Liver (tissue), 9 donors: ENCODE measurements around the gene KRT1. TPM values are rescaled to one million over a fixed set of nuclear protein-coding genes. Genes with fewer than 3 reads are reported as not detected.
A peak's percentile ranks its signal among the peaks of the same experiment; 100 is the strongest.

Experiments
- DNase-seq: peaks from one replicate; pipeline ENCODE4 v3.0.0-alpha.2; 2017; ENCODE audit warnings: low spot score
- H3K27ac ChIP-seq, 2 donors: one replicate each; pipeline ENCODE4 v1.7.0; 2013; ENCODE audit warnings: inconsistent platforms in 2 of 2, low read length in 2 of 2, control low read depth in 1 of 2, low read depth in 1 of 2, mild to moderate bottlenecking in 1 of 2
- H3K27me3 ChIP-seq, 4 donors: one replicate each; pipeline versions ENCODE4 v1.6.1 to v1.7.0; 2013; ENCODE audit warnings: low read length in 3 of 4, inconsistent platforms in 1 of 4, mild to moderate bottlenecking in 1 of 4, moderate library complexity in 1 of 4; ENCODE audit not compliant: control insufficient read depth in 4 of 4, insufficient read depth in 4 of 4
- H3K36me3 ChIP-seq, 4 donors: one replicate each; pipeline versions ENCODE4 v1.6.1 to v1.7.0; 2013; ENCODE audit warnings: low read length in 3 of 4, mild to moderate bottlenecking in 3 of 4, low read depth in 1 of 4, moderate library complexity in 1 of 4; ENCODE audit not compliant: control insufficient read depth in 4 of 4, insufficient read depth in 3 of 4
- H3K4me1 ChIP-seq, 4 donors: one replicate each; pipeline versions ENCODE4 v1.6.1 to v1.7.0; 2013; ENCODE audit warnings: low read length in 3 of 4, mild to moderate bottlenecking in 3 of 4, moderate library complexity in 1 of 4; ENCODE audit not compliant: control insufficient read depth in 4 of 4, insufficient read depth in 4 of 4
- H3K4me3 ChIP-seq, 3 donors: one replicate each; pipeline versions ENCODE4 v1.6.1 to v1.7.0; 2013; ENCODE audit warnings: low read length in 3 of 3, control low read depth in 1 of 3, low read depth in 1 of 3, mild to moderate bottlenecking in 1 of 3
- H3K9ac ChIP-seq, 2 donors: one replicate each; pipeline ENCODE4 v1.7.0; 2013; ENCODE audit warnings: low read length in 2 of 2, mild to moderate bottlenecking in 2 of 2, moderate library complexity in 2 of 2, control low read depth in 1 of 2, low read depth in 1 of 2
- H3K9me3 ChIP-seq, 4 donors: one replicate each; pipeline versions ENCODE4 v1.6.1 to v1.7.0; 2013; ENCODE audit warnings: low read length in 3 of 4; ENCODE audit not compliant: control insufficient read depth in 4 of 4
- EGR1 ChIP-seq, 2 donors: IDR thresholded peaks; 2 replicates each; pipeline ENCODE4 v1.6.1; 2016 to 2018; ENCODE audit warnings: antibody characterized with exemption in 2 of 2, low read depth in 2 of 2
- FOXA1 ChIP-seq: IDR thresholded peaks from 2 replicates; pipeline ENCODE4 v1.6.1; 2016; ENCODE audit warnings: antibody characterized with exemption
- FOXA2 ChIP-seq: IDR thresholded peaks from 2 replicates; pipeline ENCODE4 v1.6.1; 2016; ENCODE audit warnings: antibody characterized with exemption
- GABPA ChIP-seq, 2 donors: IDR thresholded peaks in 1 of 2; conservative IDR thresholded peaks in 1 of 2; 2 replicates each; pipeline ENCODE4 v1.6.1; 2016; ENCODE audit warnings: antibody characterized with exemption in 2 of 2, mild to moderate bottlenecking in 1 of 2, moderate library complexity in 1 of 2
- NR2F2 ChIP-seq: IDR thresholded peaks from 2 replicates; pipeline ENCODE4 v1.6.1; 2016; ENCODE audit warnings: antibody characterized with exemption
- SP1 ChIP-seq: IDR thresholded peaks from 2 replicates; pipeline ENCODE4 v1.6.1; 2018; ENCODE audit warnings: antibody characterized with exemption, mild to moderate bottlenecking
- TAF1 ChIP-seq: conservative IDR thresholded peaks from 2 replicates; pipeline ENCODE4 v1.6.1; 2016; ENCODE audit warnings: antibody characterized with exemption, mild to moderate bottlenecking
- YY1 ChIP-seq: IDR thresholded peaks from 2 replicates; pipeline ENCODE4 v1.6.1; 2016; ENCODE audit warnings: antibody characterized with exemption, mild to moderate bottlenecking
- WGBS: extraction: QIAGEN DNeasy Blood & Tissue Kit; methylation state at CpG from one replicate; pipeline ENCODE4 v1.1.7; 2013; 5-methylcytosine and 5-hydroxymethylcytosine counted together
- polyA plus RNA-seq, 2 donors: library from polyadenylated mRNA; stranded (reverse) in 1 of 2; unstranded in 1 of 2; fragments of 200-250 nt in 1 of 2; fragments of >200 nt in 1 of 2; fragmentation: Nextera tagmentation in 1 of 2; extraction: Ambion mirVana in 1 of 2; gene quantifications; one replicate each; pipeline versions ENCODE4 v1.2.1 to v1.2.3, GENCODE V29; 2013 to 2015
- total RNA-seq, 2 donors: library from RNA; depleted of rRNA; stranded (reverse); fragments of >200 nt; gene quantifications; one replicate each; pipeline ENCODE4 v1.2.3, GENCODE V29; 2014
- TF ChIP-seq, protein P1 (sequence below): fragments of 150-350 bp; IDR thresholded peaks from 2 replicates; pipeline ENCODE4 v1.5.1; 2017; ENCODE audit warnings: improper control_type of control experiment, low read depth, low read length; ENCODE audit not compliant: missing input control
- TF ChIP-seq, protein P2 (sequence below): IDR thresholded peaks from 2 replicates; pipeline ENCODE4 v1.6.1; 2016; ENCODE audit warnings: antibody characterized with exemption, mild to moderate bottlenecking
- TF ChIP-seq, protein P3 (sequence below): IDR thresholded peaks from 2 replicates; pipeline ENCODE4 v1.6.1; 2016; ENCODE audit warnings: antibody characterized with exemption
- TF ChIP-seq, protein P4 (sequence below): IDR thresholded peaks from 2 replicates; pipeline ENCODE4 v1.6.1; 2016; ENCODE audit warnings: antibody characterized with exemption
- TF ChIP-seq, protein P5 (sequence below): IDR thresholded peaks from 2 replicates; pipeline ENCODE4 v1.6.1; 2016; ENCODE audit warnings: antibody characterized with exemption
- donor health status: healthy.
- donor health status: healthy.
- donor health status: healthy.
- donor health status: healthy.
- donor health status: healthy.

KRT1 gene
- total and polyA plus RNA-seq, 4 donors, result 0.14 to 2.7 TPM; not detected in 2

DNA sequence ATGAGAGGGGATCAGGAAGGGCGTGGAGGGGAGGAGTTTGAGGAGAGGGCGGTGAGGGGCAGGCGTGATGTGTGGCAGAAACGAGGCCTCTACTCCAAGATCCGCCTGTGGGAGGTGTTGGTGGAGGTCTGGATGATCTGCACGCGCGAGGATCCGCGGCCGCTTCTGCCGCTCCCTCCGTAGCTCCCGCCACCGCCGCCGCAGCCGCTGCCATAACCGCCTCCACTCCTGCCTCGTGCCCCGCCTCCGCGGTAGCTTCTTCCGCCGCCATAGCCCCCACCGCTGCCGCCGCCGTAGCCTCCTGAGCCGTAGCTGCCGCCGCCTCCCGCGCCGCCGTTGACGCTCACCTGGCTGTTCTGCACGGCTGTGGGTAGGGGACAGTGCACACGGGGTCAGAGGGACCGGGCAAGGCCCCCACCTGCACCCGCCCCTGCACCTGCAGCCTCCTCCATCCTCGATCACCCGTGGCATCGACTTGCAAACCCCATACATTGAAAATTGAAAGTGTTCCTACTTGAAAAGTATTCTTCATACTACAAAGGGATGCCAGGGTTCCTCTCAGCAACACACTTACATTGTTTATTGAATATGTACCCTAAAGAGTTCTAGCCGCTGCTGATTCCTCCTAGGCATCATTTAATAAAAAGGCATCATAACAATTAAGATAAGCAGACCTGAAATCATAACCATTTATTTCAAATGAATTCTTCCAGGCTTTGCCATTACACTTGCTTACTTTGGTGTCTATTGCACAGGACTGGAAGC is 11.1 kb upstream of the KRT1 start:
- peaks cover 0 to 5% (median 4%) of the 10 kb centered on the region in 4 donors for H3K4me1 ChIP-seq
- WGBS, result 6% methylated on average over 45 of the region's 45 CpGs
- peak overlapping the region in 1 of 3 donors; percentile 24 for H3K4me3 ChIP-seq
- DNase-seq, result no peak
- H3K36me3 ChIP-seq, result no peaks in the 10 kb centered on the region
- H3K27ac ChIP-seq, result no peak overlapping the region
- H3K9ac ChIP-seq, result no peak overlapping the region
- peaks cover 0 to 10% (median 6%) of the 10 kb centered on the region in 4 donors for H3K27me3 ChIP-seq
- H3K9me3 ChIP-seq, result no peaks in the 10 kb centered on the region
- TF ChIP-seq EGR1 (IDR thresholded peaks at IDR 0.05; ENCODE audit: low read depth in 2 of 2) (no peak), FOXA2 (no peak), GABPA (IDR thresholded peaks at IDR 0.05 in 1 of 2, conservative IDR thresholded peaks at IDR 0.05 in 1 of 2) (no peak), SP1 (no peak), NR2F2 (no peak), FOXA1 (no peak), YY1 (no peak), TAF1 (no peak)
- TF ChIP-seq, protein P1, sequence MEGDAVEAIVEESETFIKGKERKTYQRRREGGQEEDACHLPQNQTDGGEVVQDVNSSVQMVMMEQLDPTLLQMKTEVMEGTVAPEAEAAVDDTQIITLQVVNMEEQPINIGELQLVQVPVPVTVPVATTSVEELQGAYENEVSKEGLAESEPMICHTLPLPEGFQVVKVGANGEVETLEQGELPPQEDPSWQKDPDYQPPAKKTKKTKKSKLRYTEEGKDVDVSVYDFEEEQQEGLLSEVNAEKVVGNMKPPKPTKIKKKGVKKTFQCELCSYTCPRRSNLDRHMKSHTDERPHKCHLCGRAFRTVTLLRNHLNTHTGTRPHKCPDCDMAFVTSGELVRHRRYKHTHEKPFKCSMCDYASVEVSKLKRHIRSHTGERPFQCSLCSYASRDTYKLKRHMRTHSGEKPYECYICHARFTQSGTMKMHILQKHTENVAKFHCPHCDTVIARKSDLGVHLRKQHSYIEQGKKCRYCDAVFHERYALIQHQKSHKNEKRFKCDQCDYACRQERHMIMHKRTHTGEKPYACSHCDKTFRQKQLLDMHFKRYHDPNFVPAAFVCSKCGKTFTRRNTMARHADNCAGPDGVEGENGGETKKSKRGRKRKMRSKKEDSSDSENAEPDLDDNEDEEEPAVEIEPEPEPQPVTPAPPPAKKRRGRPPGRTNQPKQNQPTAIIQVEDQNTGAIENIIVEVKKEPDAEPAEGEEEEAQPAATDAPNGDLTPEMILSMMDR, result no peak
- TF ChIP-seq, protein P2, sequence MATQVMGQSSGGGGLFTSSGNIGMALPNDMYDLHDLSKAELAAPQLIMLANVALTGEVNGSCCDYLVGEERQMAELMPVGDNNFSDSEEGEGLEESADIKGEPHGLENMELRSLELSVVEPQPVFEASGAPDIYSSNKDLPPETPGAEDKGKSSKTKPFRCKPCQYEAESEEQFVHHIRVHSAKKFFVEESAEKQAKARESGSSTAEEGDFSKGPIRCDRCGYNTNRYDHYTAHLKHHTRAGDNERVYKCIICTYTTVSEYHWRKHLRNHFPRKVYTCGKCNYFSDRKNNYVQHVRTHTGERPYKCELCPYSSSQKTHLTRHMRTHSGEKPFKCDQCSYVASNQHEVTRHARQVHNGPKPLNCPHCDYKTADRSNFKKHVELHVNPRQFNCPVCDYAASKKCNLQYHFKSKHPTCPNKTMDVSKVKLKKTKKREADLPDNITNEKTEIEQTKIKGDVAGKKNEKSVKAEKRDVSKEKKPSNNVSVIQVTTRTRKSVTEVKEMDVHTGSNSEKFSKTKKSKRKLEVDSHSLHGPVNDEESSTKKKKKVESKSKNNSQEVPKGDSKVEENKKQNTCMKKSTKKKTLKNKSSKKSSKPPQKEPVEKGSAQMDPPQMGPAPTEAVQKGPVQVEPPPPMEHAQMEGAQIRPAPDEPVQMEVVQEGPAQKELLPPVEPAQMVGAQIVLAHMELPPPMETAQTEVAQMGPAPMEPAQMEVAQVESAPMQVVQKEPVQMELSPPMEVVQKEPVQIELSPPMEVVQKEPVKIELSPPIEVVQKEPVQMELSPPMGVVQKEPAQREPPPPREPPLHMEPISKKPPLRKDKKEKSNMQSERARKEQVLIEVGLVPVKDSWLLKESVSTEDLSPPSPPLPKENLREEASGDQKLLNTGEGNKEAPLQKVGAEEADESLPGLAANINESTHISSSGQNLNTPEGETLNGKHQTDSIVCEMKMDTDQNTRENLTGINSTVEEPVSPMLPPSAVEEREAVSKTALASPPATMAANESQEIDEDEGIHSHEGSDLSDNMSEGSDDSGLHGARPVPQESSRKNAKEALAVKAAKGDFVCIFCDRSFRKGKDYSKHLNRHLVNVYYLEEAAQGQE, result no peak
- TF ChIP-seq, protein P3, sequence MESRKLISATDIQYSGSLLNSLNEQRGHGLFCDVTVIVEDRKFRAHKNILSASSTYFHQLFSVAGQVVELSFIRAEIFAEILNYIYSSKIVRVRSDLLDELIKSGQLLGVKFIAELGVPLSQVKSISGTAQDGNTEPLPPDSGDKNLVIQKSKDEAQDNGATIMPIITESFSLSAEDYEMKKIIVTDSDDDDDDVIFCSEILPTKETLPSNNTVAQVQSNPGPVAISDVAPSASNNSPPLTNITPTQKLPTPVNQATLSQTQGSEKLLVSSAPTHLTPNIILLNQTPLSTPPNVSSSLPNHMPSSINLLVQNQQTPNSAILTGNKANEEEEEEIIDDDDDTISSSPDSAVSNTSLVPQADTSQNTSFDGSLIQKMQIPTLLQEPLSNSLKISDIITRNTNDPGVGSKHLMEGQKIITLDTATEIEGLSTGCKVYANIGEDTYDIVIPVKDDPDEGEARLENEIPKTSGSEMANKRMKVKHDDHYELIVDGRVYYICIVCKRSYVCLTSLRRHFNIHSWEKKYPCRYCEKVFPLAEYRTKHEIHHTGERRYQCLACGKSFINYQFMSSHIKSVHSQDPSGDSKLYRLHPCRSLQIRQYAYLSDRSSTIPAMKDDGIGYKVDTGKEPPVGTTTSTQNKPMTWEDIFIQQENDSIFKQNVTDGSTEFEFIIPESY, result no peak
- TF ChIP-seq, protein P4, sequence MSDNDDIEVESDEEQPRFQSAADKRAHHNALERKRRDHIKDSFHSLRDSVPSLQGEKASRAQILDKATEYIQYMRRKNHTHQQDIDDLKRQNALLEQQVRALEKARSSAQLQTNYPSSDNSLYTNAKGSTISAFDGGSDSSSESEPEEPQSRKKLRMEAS, result no peak

DNA sequence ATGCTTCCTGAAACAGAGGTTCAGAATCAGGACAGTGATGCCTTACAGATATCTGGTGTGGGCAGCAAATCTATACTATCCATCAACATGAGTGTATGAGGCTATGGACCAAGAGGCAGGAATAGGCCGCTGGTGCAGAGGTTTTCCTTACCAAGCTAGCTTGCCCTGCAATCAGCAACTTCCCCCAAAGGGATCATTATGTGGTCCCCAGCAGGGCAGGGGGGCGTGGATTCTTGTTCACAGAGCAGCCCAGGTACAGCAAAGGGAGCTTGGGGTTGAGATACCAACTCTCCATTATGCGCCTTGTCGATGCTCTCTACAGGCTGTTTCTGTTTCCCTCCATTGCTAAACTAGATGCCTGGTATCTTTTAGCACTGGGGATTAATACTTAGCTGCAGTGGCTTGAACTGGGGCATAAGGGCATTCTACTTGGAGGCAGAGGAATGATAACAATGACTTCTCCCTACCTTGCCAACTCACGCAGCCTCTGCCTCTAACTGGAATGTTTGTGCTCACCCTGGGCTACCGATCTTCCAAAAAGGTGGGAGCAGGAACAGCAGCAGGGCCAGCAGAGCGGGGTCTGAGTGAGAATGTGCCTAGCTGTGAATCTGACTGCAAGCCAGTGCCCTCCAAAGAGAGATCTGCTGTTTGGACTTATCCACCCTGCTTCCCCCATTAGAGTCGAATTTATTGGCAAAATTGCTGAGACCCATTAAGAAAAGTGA is 10.3 kb upstream of the KRT1 start:
- Histone ChIP-seq H3K9me3 (no peaks in the 10 kb centered on the region), H3K9ac (no peak overlapping the region), H3K27ac (no peak overlapping the region), H3K4me3 (no peak overlapping the region), H3K27me3 (peaks cover 0 to 10% (median 6%) of the 10 kb centered on the region in 4 donors), H3K36me3 (no peaks in the 10 kb centered on the region), H3K4me1 (peaks cover 0 to 5% (median 4%) of the 10 kb centered on the region in 4 donors)
- DNase-seq, result no peak
- TF ChIP-seq, protein P2, result no peak
- TF ChIP-seq, protein P5, sequence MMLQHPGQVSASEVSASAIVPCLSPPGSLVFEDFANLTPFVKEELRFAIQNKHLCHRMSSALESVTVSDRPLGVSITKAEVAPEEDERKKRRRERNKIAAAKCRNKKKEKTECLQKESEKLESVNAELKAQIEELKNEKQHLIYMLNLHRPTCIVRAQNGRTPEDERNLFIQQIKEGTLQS, result no peak
- TF ChIP-seq FOXA2 (no peak), EGR1 (IDR thresholded peaks at IDR 0.05; ENCODE audit: low read depth in 2 of 2) (no peak), YY1 (no peak)
- WGBS, result 64% methylated on average over 8 of the region's 8 CpGs
